Astrocyte (in vitro differentiated cells and primary cell): Measurements from ENCODE around the gene SLC6A7. TPM values are rescaled to one million over a fixed set of nuclear protein-coding genes. Genes with fewer than 3 reads are reported as not detected.

Experiments used
- DNase-seq: peaks from one replicate; pipeline ENCODE4 v3.0.0-alpha.2; 2010; ENCODE audit warnings: low read depth
- FAIRE-seq: peaks from 2 replicates; lab custom pipeline; 2011; peaks lifted over from hg19 to GRCh38; lab: Jason Lieb, UNC
- H2AFZ ChIP-seq: 2 replicates; pipeline ENCODE4 v1.6.0; 2012; ENCODE audit warnings: low read depth, low read length, inconsistent platforms
- H3K27ac ChIP-seq: 2 replicates; pipeline ENCODE4 v1.5.1; 2011; ENCODE audit warnings: low read depth, low read length, inconsistent platforms
- H3K27me3 ChIP-seq: 2 replicates; pipeline ENCODE4 v1.6.0; 2011; ENCODE audit warnings: low read length, inconsistent platforms; ENCODE audit not compliant: insufficient read depth
- H3K36me3 ChIP-seq: 2 replicates; pipeline ENCODE4 v1.5.1; 2011; ENCODE audit warnings: low read length, inconsistent platforms; ENCODE audit not compliant: insufficient read depth
- H3K4me1 ChIP-seq: 2 replicates; pipeline ENCODE4 v1.5.1; 2011; ENCODE audit warnings: low read length, inconsistent platforms; ENCODE audit not compliant: insufficient read depth
- H3K4me2 ChIP-seq: 2 replicates; pipeline ENCODE4 v1.6.0; 2012; ENCODE audit warnings: low read length, inconsistent platforms
- H3K4me3 ChIP-seq: 2 replicates; pipeline ENCODE4 v1.5.1; 2011; ENCODE audit warnings: low read depth, mild to moderate bottlenecking, low read length, inconsistent platforms; ENCODE audit not compliant: insufficient read depth
- H3K79me2 ChIP-seq: 2 replicates; pipeline ENCODE4 v1.6.0; 2012; ENCODE audit warnings: mild to moderate bottlenecking, low read length, inconsistent platforms; ENCODE audit not compliant: insufficient read depth
- H3K9ac ChIP-seq: 2 replicates; pipeline ENCODE4 v1.6.0; 2012; ENCODE audit warnings: mild to moderate bottlenecking, low read length, inconsistent platforms
- H3K9me3 ChIP-seq: 2 replicates; pipeline ENCODE4 v1.5.1; 2012; ENCODE audit warnings: low read depth, mild to moderate bottlenecking, low read length, inconsistent platforms; ENCODE audit not compliant: insufficient read depth
- H4K20me1 ChIP-seq: 2 replicates; pipeline ENCODE4 v1.6.0; 2012; ENCODE audit warnings: low read length, inconsistent platforms; ENCODE audit not compliant: insufficient read depth
- H3K27ac Mint-ChIP-seq: one replicate; pipeline ENCODE4 v1.8.0; 2021; ENCODE audit warnings: mild to moderate bottlenecking, mixed read lengths; ENCODE audit not compliant: unreplicated experiment
- H3K27me3 Mint-ChIP-seq: one replicate; pipeline ENCODE4 v1.8.0; 2021; ENCODE audit warnings: low read depth, mixed read lengths; ENCODE audit not compliant: unreplicated experiment
- H3K36me3 Mint-ChIP-seq: one replicate; pipeline ENCODE4 v1.8.0; 2021; ENCODE audit warnings: low read depth, mixed read lengths; ENCODE audit not compliant: unreplicated experiment
- H3K4me1 Mint-ChIP-seq: one replicate; pipeline ENCODE4 v1.8.0; 2021; ENCODE audit warnings: low read depth, mixed read lengths; ENCODE audit not compliant: unreplicated experiment
- H3K4me3 Mint-ChIP-seq: one replicate; pipeline ENCODE4 v1.8.0; 2021; ENCODE audit warnings: mild to moderate bottlenecking, moderate library complexity, mixed read lengths; ENCODE audit not compliant: unreplicated experiment
- H3K9me3 Mint-ChIP-seq: one replicate; pipeline ENCODE4 v1.8.0; 2021; ENCODE audit warnings: mild to moderate bottlenecking, mixed read lengths; ENCODE audit not compliant: unreplicated experiment
- CTCF ChIP-seq: IDR thresholded peaks from 2 replicates; pipeline ENCODE4 v1.5.1; 2011; ENCODE audit warnings: low read depth, mild to moderate bottlenecking, inconsistent platforms, low read length, moderate library complexity; ENCODE audit not compliant: insufficient read depth
- EZH2 ChIP-seq: IDR thresholded peaks from 2 replicates; pipeline ENCODE4 v1.6.1; 2012; ENCODE audit warnings: mild to moderate bottlenecking, low read length, inconsistent platforms; ENCODE audit not compliant: insufficient read depth
- total RNA-seq: library from RNA; stranded (reverse); gene quantifications from 2 replicates; pipeline ENCODE4 v1.2.1, GENCODE V29; 2021

SLC6A7 gene
- total RNA-seq, 1 donor from 2014 or later, result not detected

- Histone ChIP-seq H3K36me3 (no peaks in the 10 kb centered on the region), H3K27me3 (peaks cover 21% of the 10 kb centered on the region), H3K79me2 (no peaks in the 10 kb centered on the region), H3K4me1 (no peaks in the 10 kb centered on the region), H3K9ac (no peak overlapping the region), H3K4me2 (no peak overlapping the region), H2AFZ (no peak overlapping the region), H3K27ac (no peak overlapping the region), H3K9me3 (no peaks in the 10 kb centered on the region), H4K20me1 (no peaks in the 10 kb centered on the region), H3K4me3 (no peak overlapping the region)
- FAIRE-seq, result no peak
- Mint-ChIP-seq H3K4me1 (no peaks in the 10 kb centered on the region), H3K27me3 (peaks cover 76% of the 10 kb centered on the region), H3K27ac (no peak overlapping the region), H3K4me3 (no peak overlapping the region), H3K9me3 (peaks cover 3% of the 10 kb centered on the region), H3K36me3 (peaks cover 2% of the 10 kb centered on the region)
- TF ChIP-seq CTCF, result no peak
- DNase-seq, result no peak
Observed at GRCh38 chr5:150197476-150197875, 7.6 kb downstream of the SLC6A7 start.

GRCh38 chr5:150202501-150202900, 12.6 kb downstream of the SLC6A7 start:
- H2AFZ ChIP-seq, result no peak overlapping the region
- FAIRE-seq, result no peak
- Mint-ChIP-seq H3K4me3 (no peak overlapping the region), H3K9me3 (peaks cover 3% of the 10 kb centered on the region), H3K36me3 (peaks cover 2% of the 10 kb centered on the region), H3K4me1 (peaks cover 3% of the 10 kb centered on the region), H3K27me3 (peaks cover 44% of the 10 kb centered on the region), H3K27ac (no peak overlapping the region)
- no peaks in the 10 kb centered on the region for H4K20me1 ChIP-seq
- no peak overlapping the region for H3K4me2 ChIP-seq
- no peaks in the 10 kb centered on the region for H3K9me3 ChIP-seq
- TF ChIP-seq EZH2, result no peak
- TF ChIP-seq CTCF, result no peak
- H3K79me2 ChIP-seq, result no peaks in the 10 kb centered on the region
- no peaks in the 10 kb centered on the region for H3K36me3 ChIP-seq
- peaks cover 15% of the 10 kb centered on the region for H3K27me3 ChIP-seq
- H3K4me3 ChIP-seq, result no peak overlapping the region
- no peak overlapping the region for H3K9ac ChIP-seq
- DNase-seq, result no peak
- no peak overlapping the region for H3K27ac ChIP-seq
- no peaks in the 10 kb centered on the region for H3K4me1 ChIP-seq

GRCh38 chr5:150203832-150204589, 14.1 kb downstream of the SLC6A7 start:
- no peak overlapping the region for H3K27ac Mint-ChIP-seq
- Histone ChIP-seq H3K27me3 (peaks cover 12% of the 10 kb centered on the region), H3K79me2 (no peaks in the 10 kb centered on the region), H3K9ac (no peak overlapping the region), H3K36me3 (no peaks in the 10 kb centered on the region), H3K27ac (no peak overlapping the region), H3K9me3 (no peaks in the 10 kb centered on the region), H3K4me1 (peaks cover 8% of the 10 kb centered on the region), H4K20me1 (no peaks in the 10 kb centered on the region), H3K4me3 (no peak overlapping the region), H3K4me2 (no peak overlapping the region), H2AFZ (no peak overlapping the region)
- H3K36me3 Mint-ChIP-seq, result peaks cover 2% of the 10 kb centered on the region
- TF ChIP-seq EZH2 (no peak), CTCF (no peak)
- no peak for FAIRE-seq
- DNase-seq, result no peak
- no peak overlapping the region for H3K4me3 Mint-ChIP-seq
- H3K27me3 Mint-ChIP-seq, result peaks cover 33% of the 10 kb centered on the region
- peaks cover 4% of the 10 kb centered on the region for H3K9me3 Mint-ChIP-seq
- H3K4me1 Mint-ChIP-seq, result peaks cover 9% of the 10 kb centered on the region
